Measurements from ENCODE around the gene SPRR2F. TPM values are rescaled to one million over a fixed set of nuclear protein-coding genes. Genes with fewer than 3 reads are reported as not detected.
"Not testable (repeated sequence)": the region's sequence is repeated elsewhere in the genome, so short reads cannot be mapped to it uniquely, and the experiment has no call there.

SPRR2F gene
- polyA plus RNA-seq, 1 experiment = not detected

GRCh38 chr1:153122831-153123421 is 9.6 kb upstream of the SPRR2F start:
- ChIA-PET POLR2A (no interaction called here), CTCF (no interaction called here)
- no peaks in the 10 kb centered on the region for H3K27me3 ChIP-seq (ENCODE audit: control insufficient read depth, insufficient read depth, low read length)
- H3K36me3 ChIP-seq (ENCODE audit: control insufficient read depth, insufficient read depth, low read length) = no peaks in the 10 kb centered on the region
- H3K4me3 ChIP-seq (ENCODE audit: low read depth, low read length) = no peak overlapping the region
- TF ChIP-seq, protein P1, sequence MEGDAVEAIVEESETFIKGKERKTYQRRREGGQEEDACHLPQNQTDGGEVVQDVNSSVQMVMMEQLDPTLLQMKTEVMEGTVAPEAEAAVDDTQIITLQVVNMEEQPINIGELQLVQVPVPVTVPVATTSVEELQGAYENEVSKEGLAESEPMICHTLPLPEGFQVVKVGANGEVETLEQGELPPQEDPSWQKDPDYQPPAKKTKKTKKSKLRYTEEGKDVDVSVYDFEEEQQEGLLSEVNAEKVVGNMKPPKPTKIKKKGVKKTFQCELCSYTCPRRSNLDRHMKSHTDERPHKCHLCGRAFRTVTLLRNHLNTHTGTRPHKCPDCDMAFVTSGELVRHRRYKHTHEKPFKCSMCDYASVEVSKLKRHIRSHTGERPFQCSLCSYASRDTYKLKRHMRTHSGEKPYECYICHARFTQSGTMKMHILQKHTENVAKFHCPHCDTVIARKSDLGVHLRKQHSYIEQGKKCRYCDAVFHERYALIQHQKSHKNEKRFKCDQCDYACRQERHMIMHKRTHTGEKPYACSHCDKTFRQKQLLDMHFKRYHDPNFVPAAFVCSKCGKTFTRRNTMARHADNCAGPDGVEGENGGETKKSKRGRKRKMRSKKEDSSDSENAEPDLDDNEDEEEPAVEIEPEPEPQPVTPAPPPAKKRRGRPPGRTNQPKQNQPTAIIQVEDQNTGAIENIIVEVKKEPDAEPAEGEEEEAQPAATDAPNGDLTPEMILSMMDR (IDR thresholded peaks at IDR 0.05; ENCODE audit: insufficient read depth, low read depth, low read length) = no peak
- no peak for DNase-seq (ENCODE audit: low read depth)

DNA sequence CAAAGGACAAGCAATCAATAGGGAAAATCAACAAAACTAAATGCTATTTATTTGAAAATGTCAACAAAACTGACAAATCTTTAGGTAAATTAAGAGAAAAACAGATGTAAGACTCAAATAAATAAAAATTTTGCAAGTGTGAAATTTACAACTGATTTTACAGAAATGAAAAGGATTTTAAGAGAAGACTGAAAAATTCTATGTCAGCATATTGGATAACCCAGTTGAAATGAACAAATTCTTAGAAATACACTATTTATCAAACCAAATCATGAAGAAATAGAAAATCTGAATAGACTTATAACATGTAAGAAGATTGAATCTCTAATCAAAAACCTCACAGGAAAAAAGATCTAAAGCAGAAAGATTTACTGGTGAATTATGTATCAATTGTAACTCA is 7.6 kb upstream of the SPRR2F start:
- Histone ChIP-seq H3K27me3 (ENCODE audit: control insufficient read depth, insufficient read depth, low read length) (no peaks in the 10 kb centered on the region), H3K4me3 (ENCODE audit: low read depth, low read length) (no peak overlapping the region), H3K36me3 (ENCODE audit: control insufficient read depth, insufficient read depth, low read length) (no peaks in the 10 kb centered on the region)
- ChIA-PET POLR2A (no interaction called here), CTCF (no interaction called here)
- no peak for DNase-seq (ENCODE audit: low read depth)
- TF ChIP-seq, protein P1 (IDR thresholded peaks at IDR 0.05; ENCODE audit: insufficient read depth, low read depth, low read length) = no peak

GRCh38 chr1:153119491-153119971 is 6.2 kb upstream of the SPRR2F start:
- ChIA-PET POLR2A (no interaction called here), CTCF (no interaction called here)
- TF ChIP-seq, protein P1 (IDR thresholded peaks at IDR 0.05; ENCODE audit: insufficient read depth, low read depth, low read length) = no peak
- no peak for DNase-seq (ENCODE audit: low read depth)
- Histone ChIP-seq H3K4me3 (ENCODE audit: low read depth, low read length) (no peak overlapping the region), H3K36me3 (ENCODE audit: control insufficient read depth, insufficient read depth, low read length) (no peaks in the 10 kb centered on the region), H3K27me3 (ENCODE audit: control insufficient read depth, insufficient read depth, low read length) (no peaks in the 10 kb centered on the region)

DNA sequence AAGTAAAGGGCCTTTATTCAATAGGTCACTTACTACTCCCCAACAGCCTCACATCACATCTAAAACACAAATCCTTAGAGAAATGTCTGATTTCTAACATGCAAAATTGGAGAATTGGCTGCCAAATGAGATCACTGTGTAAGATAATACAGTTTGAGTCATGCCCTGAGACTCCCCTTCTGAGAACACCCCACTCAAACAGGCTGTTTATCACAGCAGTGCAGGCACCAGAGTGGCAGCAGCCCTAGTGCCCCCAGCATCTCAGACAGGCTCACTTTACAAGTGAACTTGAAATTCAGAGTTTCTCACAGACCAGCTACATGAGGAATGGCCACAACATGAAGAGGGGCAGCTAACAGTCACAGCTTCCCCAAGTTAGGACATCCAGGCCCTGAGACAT is 1.9 kb upstream of the SPRR2F start:
- DNase-seq (ENCODE audit: low read depth); H3K36me3 ChIP-seq (ENCODE audit: control insufficient read depth, insufficient read depth, low read length); POLR2A ChIA-PET; H3K4me3 ChIP-seq (ENCODE audit: low read depth, low read length); H3K27me3 ChIP-seq (ENCODE audit: control insufficient read depth, insufficient read depth, low read length); CTCF ChIA-PET: not testable (repeated sequence)

- H3K4me3 ChIP-seq (ENCODE audit: low read depth, low read length); POLR2A ChIA-PET; DNase-seq (ENCODE audit: low read depth); H3K27me3 ChIP-seq (ENCODE audit: control insufficient read depth, insufficient read depth, low read length); H3K36me3 ChIP-seq (ENCODE audit: control insufficient read depth, insufficient read depth, low read length): not testable (repeated sequence)
- CTCF ChIA-PET = interaction anchor here (0.5 kb wide), 1 partner anchor 458 kb away, joined by 4 read pairs; no protein-coding TSS in a partner anchor
These were observed 862 bp downstream of the SPRR2F start for GRCh38 chr1:153112454-153112853.

- DNase-seq (ENCODE audit: low read depth) = no peak
- no peaks in the 10 kb centered on the region for H3K27me3 ChIP-seq (ENCODE audit: control insufficient read depth, insufficient read depth, low read length)
- no peaks in the 10 kb centered on the region for H3K36me3 ChIP-seq (ENCODE audit: control insufficient read depth, insufficient read depth, low read length)
- H3K4me3 ChIP-seq (ENCODE audit: low read depth, low read length) = no peak overlapping the region
- POLR2A ChIA-PET = no interaction called here
- CTCF ChIA-PET = no interaction called here
- TF ChIP-seq, protein P1 (IDR thresholded peaks at IDR 0.05; ENCODE audit: insufficient read depth, low read depth, low read length) = no peak
These were observed 13.1 kb downstream of the SPRR2F start for GRCh38 chr1:153100245-153100644.
